Hematopoietic multipotent progenitor cell treated with erythropoietin and hydrocortisone succinate and interleukin-3 and kit ligand, for 4 days (in vitro differentiated cells): ENCODE data around the gene STYK1.
"Not testable (repeated sequence)": the region's sequence is repeated elsewhere in the genome, so short reads cannot be mapped to it uniquely, and the experiment has no call there.

ENCODE experiments used
- DNase-seq: peaks from one replicate; pipeline ENCODE4 v3.0.0-alpha.2; 2015

STYK1 gene

GRCh38 chr12:10618338-10618987 lies 55.4 kb downstream of the STYK1 start:
- DNase-seq = peak; percentile 16

- DNase-seq = no peak
These were observed 56.0 kb downstream of the STYK1 start for GRCh38 chr12:10617863-10618262.

- DNase-seq = no peak
These were observed 58.3 kb downstream of the STYK1 start for GRCh38 chr12:10615532-10615931.

- no peak for DNase-seq
These were observed 59.8 kb downstream of the STYK1 start for GRCh38 chr12:10614056-10614370.

GRCh38 chr12:10613349-10614055 lies 60.4 kb downstream of the STYK1 start, which contains the start of gene MAGOHB:
Gene MAGOHB, minus strand, starts transcription at chr12:10613609. Its CDS starts 77 bp downstream, at chr12:10613532.
- DNase-seq = peak; percentile 98

GRCh38 chr12:10612984-10613348 lies 60.9 kb downstream of the STYK1 start:
- peak; percentile 31 for DNase-seq

GRCh38 chr12:10612110-10612509 lies 61.7 kb downstream of the STYK1 start:
- DNase-seq = no peak

- not testable (repeated sequence) for DNase-seq
These were observed 62.6 kb downstream of the STYK1 start for GRCh38 chr12:10611258-10611657.

- no peak for DNase-seq
These were observed 63.7 kb downstream of the STYK1 start for GRCh38 chr12:10610188-10610587.

GRCh38 chr12:10607885-10608458 lies 65.9 kb downstream of the STYK1 start:
- DNase-seq = peak; percentile 76

- DNase-seq = no peak
These were observed 72.0 kb downstream of the STYK1 start for GRCh38 chr12:10601860-10602259.

GRCh38 chr12:10600988-10601387 lies 72.9 kb downstream of the STYK1 start:
- no peak for DNase-seq

GRCh38 chr12:10595881-10596280 lies 78.0 kb downstream of the STYK1 start:
- DNase-seq = no peak

GRCh38 chr12:10590966-10591365 lies 82.9 kb downstream of the STYK1 start:
- DNase-seq = no peak

- no peak for DNase-seq
These were observed 89.4 kb downstream of the STYK1 start for GRCh38 chr12:10584415-10584814.

GRCh38 chr12:10582704-10583103 lies 91.1 kb downstream of the STYK1 start:
- DNase-seq = no peak

GRCh38 chr12:10582133-10582532 lies 91.7 kb downstream of the STYK1 start:
- DNase-seq = not testable (repeated sequence)

GRCh38 chr12:10574307-10574706 lies 99.5 kb downstream of the STYK1 start:
- no peak for DNase-seq

GRCh38 chr12:10572021-10572490 lies 101.8 kb downstream of the STYK1 start:
- not testable (repeated sequence) for DNase-seq

GRCh38 chr12:10571141-10571540 lies 102.7 kb downstream of the STYK1 start:
- DNase-seq = no peak
